Sigmoid colon (tissue), 4 donors: ENCODE data around the gene R3HDM1.

Experiments used
- EP300 ChIP-seq, 4 donors: sonication (generic); formaldehyde crosslinking; IDR thresholded peaks; one replicate each; pipeline ENCODE4 v1.6.1; 2017; ENCODE audit warnings: antibody characterized with exemption in 4 of 4
- TF ChIP-seq, protein P1 (sequence below), 4 experiments: fragments of 450-650 bp in 3 of 4; fragments of 200-600 bp in 1 of 4; IDR thresholded peaks; one replicate each; pipeline ENCODE4 v1.5.1; 2016 to 2019; ENCODE audit warnings: antibody characterized with exemption in 4 of 4, mild to moderate bottlenecking in 3 of 4, moderate library complexity in 2 of 4

DNA sequence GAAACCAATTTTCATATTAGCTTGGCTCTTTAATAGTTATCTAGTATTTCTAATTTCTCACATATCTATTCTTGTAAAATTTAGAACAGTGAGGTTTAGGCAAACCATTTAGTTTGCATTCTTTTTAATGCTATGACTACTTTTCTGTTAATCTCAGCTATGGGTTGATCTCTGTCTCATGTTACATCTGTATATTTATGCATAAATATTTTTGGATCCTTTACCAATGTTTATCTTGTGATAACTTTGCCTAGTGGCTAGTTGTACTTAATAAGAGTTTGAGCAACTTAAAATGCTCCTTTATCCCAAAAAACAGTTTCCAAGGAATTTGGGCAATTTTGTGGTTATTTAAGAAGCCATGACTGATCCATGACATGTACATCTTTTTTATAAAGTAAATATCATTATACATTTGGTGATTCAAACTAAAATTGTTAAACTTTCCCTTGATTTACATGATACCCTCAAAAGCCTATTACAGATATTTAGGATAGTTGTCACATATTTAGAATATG, 86.3 kb downstream of the R3HDM1 start:
- TF ChIP-seq EP300 (IDR thresholded peaks at IDR 0.05): no peak
- TF ChIP-seq, protein P1, sequence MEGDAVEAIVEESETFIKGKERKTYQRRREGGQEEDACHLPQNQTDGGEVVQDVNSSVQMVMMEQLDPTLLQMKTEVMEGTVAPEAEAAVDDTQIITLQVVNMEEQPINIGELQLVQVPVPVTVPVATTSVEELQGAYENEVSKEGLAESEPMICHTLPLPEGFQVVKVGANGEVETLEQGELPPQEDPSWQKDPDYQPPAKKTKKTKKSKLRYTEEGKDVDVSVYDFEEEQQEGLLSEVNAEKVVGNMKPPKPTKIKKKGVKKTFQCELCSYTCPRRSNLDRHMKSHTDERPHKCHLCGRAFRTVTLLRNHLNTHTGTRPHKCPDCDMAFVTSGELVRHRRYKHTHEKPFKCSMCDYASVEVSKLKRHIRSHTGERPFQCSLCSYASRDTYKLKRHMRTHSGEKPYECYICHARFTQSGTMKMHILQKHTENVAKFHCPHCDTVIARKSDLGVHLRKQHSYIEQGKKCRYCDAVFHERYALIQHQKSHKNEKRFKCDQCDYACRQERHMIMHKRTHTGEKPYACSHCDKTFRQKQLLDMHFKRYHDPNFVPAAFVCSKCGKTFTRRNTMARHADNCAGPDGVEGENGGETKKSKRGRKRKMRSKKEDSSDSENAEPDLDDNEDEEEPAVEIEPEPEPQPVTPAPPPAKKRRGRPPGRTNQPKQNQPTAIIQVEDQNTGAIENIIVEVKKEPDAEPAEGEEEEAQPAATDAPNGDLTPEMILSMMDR (IDR thresholded peaks at IDR 0.05): no peak
